OCI-LY7 (cell line): Measurements from ENCODE around the gene WNT1. TPM values are rescaled to one million over a fixed set of nuclear protein-coding genes. Genes with fewer than 3 reads are reported as not detected.

Source experiments
- BruUV-seq: library from RNA; stranded (reverse); fragments of 400-500 nt; replicated peaks from 2 replicates; lab custom pipeline; 2021; lab: Mats Ljungman, UMichigan
- CTCF ChIA-PET: fragments of 300-600 bp; sonication (Branson Sonifier 250); formaldehyde crosslinking; loops from one replicate; lab custom pipeline; 2022; ENCODE audit warnings: antibody characterized with exemption; ENCODE audit not compliant: unreplicated experiment; lab: Charles Lee
- POLR2A ChIA-PET: fragments of 300-600 bp; sonication (Branson Sonifier 250); formaldehyde crosslinking; loops from one replicate; lab custom pipeline; 2022; ENCODE audit warnings: antibody characterized with exemption; lab: Charles Lee
- DNase-seq: peaks from one replicate; pipeline ENCODE4 v3.0.0-alpha.2; 2015; ENCODE audit warnings: low spot score
- H2AFZ ChIP-seq: fragments of 200-600 bp; sonication (generic), shearing (Covaris generic); 2 replicates; pipeline ENCODE4 v1.6.1; 2014; ENCODE audit warnings: mild to moderate bottlenecking, antibody characterized with exemption, low read length, moderate library complexity
- H3K27ac ChIP-seq: fragments of 200-600 bp; sonication (generic); 2 replicates; pipeline ENCODE4 v1.5.1; 2014; ENCODE audit warnings: mixed run types, low read depth, mild to moderate bottlenecking, moderate library complexity, low read length, inconsistent platforms; ENCODE audit not compliant: poor library complexity, severe bottlenecking
- H3K36me3 ChIP-seq: fragments of 200-600 bp; sonication (generic); 2 replicates; pipeline ENCODE4 v1.6.1; 2014; ENCODE audit warnings: mild to moderate bottlenecking, antibody characterized with exemption, low read length, moderate library complexity, mixed read lengths; ENCODE audit not compliant: insufficient read depth
- H3K4me1 ChIP-seq: fragments of 200-600 bp; sonication (generic); 2 replicates; pipeline ENCODE4 v1.5.1; 2014; ENCODE audit warnings: mild to moderate bottlenecking, low read length; ENCODE audit not compliant: insufficient read depth, poor library complexity, severe bottlenecking
- H3K4me2 ChIP-seq: fragments of 200-600 bp; sonication (generic); 2 replicates; pipeline ENCODE4 v1.6.1; 2014; ENCODE audit warnings: mild to moderate bottlenecking, low read length
- H3K4me3 ChIP-seq: fragments of 200-600 bp; sonication (generic); 2 replicates; pipeline ENCODE4 v1.5.1; 2014; ENCODE audit warnings: mild to moderate bottlenecking, low read depth, low read length; ENCODE audit not compliant: poor library complexity, severe bottlenecking
- H3K79me2 ChIP-seq: fragments of 200-600 bp; sonication (generic); 2 replicates; pipeline ENCODE4 v1.6.1; 2016; ENCODE audit warnings: low read depth, mild to moderate bottlenecking, low read length, moderate library complexity, mixed read lengths; ENCODE audit not compliant: insufficient read depth
- H3K9me2 ChIP-seq: fragments of 200-600 bp; sonication (generic); 2 replicates; pipeline ENCODE4 v1.6.1; 2016; ENCODE audit warnings: mild to moderate bottlenecking, low read length, mixed read lengths; ENCODE audit not compliant: insufficient read depth
- H3K9me3 ChIP-seq: fragments of 200-600 bp; sonication (generic); 2 replicates; pipeline ENCODE4 v1.6.1; 2014; ENCODE audit warnings: mild to moderate bottlenecking, mixed run types, low read length, mixed read lengths
- H4K20me1 ChIP-seq: fragments of 200-600 bp; sonication (generic); 2 replicates; pipeline ENCODE4 v1.6.1; 2014; ENCODE audit warnings: mild to moderate bottlenecking, antibody characterized with exemption, low read length, moderate library complexity, mixed read lengths; ENCODE audit not compliant: insufficient read depth
- CTCF ChIP-seq: fragments of 200-600 bp; sonication (generic); conservative IDR thresholded peaks from 2 replicates; pipeline ENCODE4 v1.5.1; 2014; ENCODE audit warnings: mild to moderate bottlenecking, antibody characterized with exemption, low read length, moderate library complexity, mixed read lengths
- EZH2phosphoT487 ChIP-seq: fragments of 200-600 bp; sonication (generic); IDR thresholded peaks from 2 replicates; pipeline ENCODE4 v1.6.1; 2018; ENCODE audit warnings: low read depth, borderline replicate concordance, mild to moderate bottlenecking, mixed run types, antibody characterized with exemption, low read length, moderate library complexity, mixed read lengths
- intact Hi-C: fragments of 100-400 bp; cut with micrococcal nuclease; formaldehyde crosslinking; loops from one replicate; pipeline ENCODE4 v1.10.0; 2022; ENCODE audit not compliant: unreplicated experiment
- total RNA-seq, 2 experiments: library from RNA; depleted of rRNA in 1 of 2; stranded (reverse); fragments of >200 nt in 1 of 2; shearing (Covaris generic) in 1 of 2; gene quantifications; 2 replicates each; pipeline ENCODE4 v1.2.3, GENCODE V29; 2014 to 2022

The WNT1 gene
- total RNA-seq, 2 experiments from 2014 or later = not detected

- CTCF ChIA-PET = interaction anchor here (0.5 to 1.1 kb wide), 11 partner anchors 11 to 346 kb away, joined by 3 to 16 read pairs (median 4); no protein-coding TSS in a partner anchor
- Histone ChIP-seq H3K27ac (peak overlapping the region; percentile 90), H2AFZ (no peak overlapping the region; the same call in 1 of the 2 replicates), H3K4me1 (peaks cover 24% of the 10 kb centered on the region), H3K4me3 (peak overlapping the region; percentile 88), H3K79me2 (peaks cover 6% of the 10 kb centered on the region; the same call in 1 of the 2 replicates), H3K4me2 (peak overlapping the region; percentile 76), H3K9me2 (no peaks in the 10 kb centered on the region), H4K20me1 (no peaks in the 10 kb centered on the region), H3K36me3 (peaks cover 45% of the 10 kb centered on the region), H3K9me3 (no peaks in the 10 kb centered on the region)
- TF ChIP-seq EZH2phosphoT487 (no peak), CTCF (peak; percentile 73)
- DNase-seq = peak; percentile 72
- POLR2A ChIA-PET = interaction anchor here (0.6 to 1.6 kb wide), 12 partner anchors 10 to 1621 kb away, joined by 3 to 5 read pairs (median 4); partner anchors contain the start of gene SMARCD1
- TSS peak; percentile 51 for BruUV-seq
- intact Hi-C loops = loop anchor here (2.0 to 5.0 kb wide), 2 partner anchors 37 to 113 kb away; partner anchors contain the start of gene TUBA1B
Observed at GRCh38 chr12:49019443-49020324, 41.6 kb downstream of the WNT1 start.

- no peak overlapping the region for H2AFZ ChIP-seq
- H3K79me2 ChIP-seq = peaks cover 6% of the 10 kb centered on the region; the same call in 1 of the 2 replicates
- no peak overlapping the region for H3K27ac ChIP-seq
- H3K4me1 ChIP-seq = peaks cover 24% of the 10 kb centered on the region
- POLR2A ChIA-PET = interaction anchor here (0.6 to 1.6 kb wide), 5 partner anchors 9 to 1064 kb away, joined by 3 to 7 read pairs (median 4); partner anchors contain the start of gene SMARCD1
- intact Hi-C loops = no loop called here
- H3K9me3 ChIP-seq = no peaks in the 10 kb centered on the region
- peaks cover 53% of the 10 kb centered on the region for H3K36me3 ChIP-seq
- no peak overlapping the region for H3K4me2 ChIP-seq
- H3K4me3 ChIP-seq = no peak overlapping the region
- DNase-seq = no peak
- H3K9me2 ChIP-seq = no peaks in the 10 kb centered on the region
- CTCF ChIA-PET = interaction anchor here (0.5 to 1.1 kb wide), 7 partner anchors 11 to 347 kb away, joined by 3 to 16 read pairs (median 4); no protein-coding TSS in a partner anchor
- BruUV-seq = no TSS peak
- TF ChIP-seq EZH2phosphoT487 (no peak), CTCF (no peak)
- H4K20me1 ChIP-seq = no peaks in the 10 kb centered on the region
Observed at GRCh38 chr12:49020441-49020840, 42.3 kb downstream of the WNT1 start.
